K562 (cell line): ENCODE measurements around the gene LY6G6C. TPM values are rescaled to one million over a fixed set of nuclear protein-coding genes. Genes with fewer than 3 reads are reported as not detected.
A peak's percentile ranks its signal among the peaks of the same experiment; 100 is the strongest.

Experiments
- BHLHE40 ChIP-seq: IDR thresholded peaks from 2 replicates; pipeline ENCODE4 v1.6.1; 2011; ENCODE audit warnings: low read length, improper control_type of control experiment
- LEF1 ChIP-seq: fragments of 450-650 bp; IDR thresholded peaks from 2 replicates; pipeline ENCODE4 v1.6.1; 2016; ENCODE audit warnings: mild to moderate bottlenecking
- NRF1 ChIP-seq, 2 experiments: fragments of 450-650 bp; IDR thresholded peaks in 1 of 2; conservative IDR thresholded peaks in 1 of 2; 2 replicates each; pipeline ENCODE4 v1.6.1; 2014; ENCODE audit warnings: mild to moderate bottlenecking in 2 of 2
- PCBP1 ChIP-seq: fragments of 200-400 bp; formaldehyde crosslinking; IDR thresholded peaks from 2 replicates; pipeline ENCODE4 v1.6.1; 2018; ENCODE audit warnings: mild to moderate bottlenecking, low read depth, low read length; ENCODE audit not compliant: poor library complexity, severe bottlenecking
- PRPF4 ChIP-seq: fragments of 200-400 bp; formaldehyde crosslinking; IDR thresholded peaks from one replicate; pipeline ENCODE4 v1.6.1; 2017; ENCODE audit warnings: low read length, low read depth, mild to moderate bottlenecking; ENCODE audit not compliant: insufficient read depth, poor library complexity, severe bottlenecking
- SMARCA4 ChIP-seq: fragments of 450-650 bp; IDR thresholded peaks from 2 replicates; pipeline ENCODE4 v1.6.1; 2016
- U2AF1 ChIP-seq: fragments of 200-400 bp; formaldehyde crosslinking; optimal IDR thresholded peaks from 2 replicates; pipeline ENCODE3; 2017; ENCODE audit warnings: mild to moderate bottlenecking, low read depth, low read length, moderate library complexity
- ZFP30 ChIP-seq: fragments of 250-450 bp; sonication (Bioruptor Pico); IDR thresholded peaks from 2 replicates; pipeline ENCODE4 v1.8.0; 2022; ENCODE audit warnings: moderate library complexity, mild to moderate bottlenecking, inconsistent platforms, borderline replicate concordance
- polyA plus RNA-seq, 8 experiments: library from polyadenylated mRNA; depleted of rRNA in 4 of 8; stranded (reverse) in 5 of 8; unstranded in 3 of 8; fragments of >200 nt; fragmentation: Nextera tagmentation in 2 of 8; fragmentation: Illumina TruSeq in 1 of 8; extraction: Ambion mirVana in 2 of 8; extraction: Trizol in 1 of 8; gene quantifications; 2 replicates each; pipeline versions ENCODE4 v1.2.1 to v1.2.3, GENCODE V29; 2011 to 2014; ENCODE audit warnings: inconsistent platforms in 1 of 8, missing spikeins in 1 of 8
- total RNA-seq, 7 experiments: library from RNA; depleted of rRNA in 6 of 7; stranded (reverse); fragments of >200 nt in 6 of 7; fragmentation: Illumina TruSeq in 2 of 7; extraction: Trizol in 2 of 7; gene quantifications; 2 replicates each; pipeline versions ENCODE4 v1.2.1 to v1.2.3, GENCODE V29; 2011 to 2021; ENCODE audit warnings: low replicate concordance in 1 of 7
- TF ChIP-seq, protein P1 (sequence below): fragments of 250-450 bp; sonication (Bioruptor Pico); IDR thresholded peaks from 2 replicates; pipeline ENCODE4 v1.5.0; 2021
- TF ChIP-seq, protein P2 (sequence below), 3 experiments: fragments of 200-800 bp in 1 of 3; sonication (Bioruptor generic) in 1 of 3; sonication (generic) in 1 of 3; formaldehyde crosslinking in 1 of 3; IDR thresholded peaks; 2 replicates each; pipeline versions ENCODE4 v1.6.1 to v1.8.0; 2016 to 2022; ENCODE audit warnings: mild to moderate bottlenecking in 2 of 3, missing compliant biosample characterization in 2 of 3, missing genetic modification characterization in 2 of 3, missing genetic modification reagents in 1 of 3
- TF ChIP-seq, protein P3 (sequence below): fragments of 450-650 bp; IDR thresholded peaks from 2 replicates; pipeline ENCODE4 v1.6.1; 2016; ENCODE audit warnings: mild to moderate bottlenecking
- TF ChIP-seq, protein P4 (sequence below), 2 experiments: fragments of 450-650 bp; formaldehyde crosslinking in 1 of 2; IDR thresholded peaks; 2 replicates each; pipeline versions ENCODE4 v1.4.0 to v1.6.1; 2014 to 2020; ENCODE audit warnings: mild to moderate bottlenecking in 2 of 2, borderline replicate concordance in 1 of 2, low read depth in 1 of 2

The LY6G6C gene
- total and polyA plus RNA-seq, 9 of the 15 experiments (the other 6 are each of a cell fraction or from before 2014, with no cell fraction given): 0.06 to 0.20 TPM; not detected in 7

DNA sequence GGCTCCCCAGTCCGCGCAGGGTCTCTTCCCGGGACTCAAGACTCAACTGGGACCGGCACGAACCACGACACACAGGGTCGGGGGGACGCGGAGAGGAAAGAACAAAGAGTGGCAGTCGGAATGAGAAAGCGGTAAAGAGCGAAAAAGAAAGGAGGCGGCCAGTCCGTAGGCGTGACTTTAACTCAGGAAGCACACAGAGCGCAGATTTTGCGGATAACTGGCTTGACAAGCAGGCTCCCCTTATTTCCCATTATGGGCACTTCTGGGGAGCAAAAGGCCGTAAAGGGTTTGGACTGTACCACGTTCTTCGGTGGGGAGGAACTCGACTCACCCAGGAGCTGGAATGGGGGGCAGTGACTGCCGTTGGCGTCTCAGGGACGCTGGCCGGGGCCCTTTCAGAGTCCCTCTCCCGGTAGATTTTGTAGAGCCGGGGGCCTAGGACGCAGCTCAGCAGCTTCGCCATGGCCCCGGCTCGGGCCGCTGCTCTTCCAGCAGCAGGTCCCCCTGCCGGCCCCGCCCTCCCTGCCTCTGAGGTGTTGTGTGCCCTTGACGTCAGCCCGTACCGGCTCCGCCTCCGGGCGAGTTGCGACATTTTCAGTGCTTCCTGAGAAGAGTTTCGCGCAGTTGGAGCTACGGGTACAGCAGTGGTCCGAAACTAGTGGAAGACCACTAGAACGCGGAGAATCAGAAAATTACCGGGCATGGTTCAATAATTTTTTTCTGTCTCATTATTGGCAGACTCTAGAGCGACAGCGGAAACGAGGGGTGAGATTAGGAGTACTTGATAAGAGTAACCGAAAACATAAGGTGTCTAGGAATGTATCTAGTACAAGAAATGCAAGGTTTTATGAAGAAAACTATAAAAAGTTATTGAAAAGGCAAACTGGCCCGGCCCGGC lies 18.5 kb downstream of the LY6G6C start, which contains the start of gene ABHD16A (continued):
- TF ChIP-seq, protein P1, sequence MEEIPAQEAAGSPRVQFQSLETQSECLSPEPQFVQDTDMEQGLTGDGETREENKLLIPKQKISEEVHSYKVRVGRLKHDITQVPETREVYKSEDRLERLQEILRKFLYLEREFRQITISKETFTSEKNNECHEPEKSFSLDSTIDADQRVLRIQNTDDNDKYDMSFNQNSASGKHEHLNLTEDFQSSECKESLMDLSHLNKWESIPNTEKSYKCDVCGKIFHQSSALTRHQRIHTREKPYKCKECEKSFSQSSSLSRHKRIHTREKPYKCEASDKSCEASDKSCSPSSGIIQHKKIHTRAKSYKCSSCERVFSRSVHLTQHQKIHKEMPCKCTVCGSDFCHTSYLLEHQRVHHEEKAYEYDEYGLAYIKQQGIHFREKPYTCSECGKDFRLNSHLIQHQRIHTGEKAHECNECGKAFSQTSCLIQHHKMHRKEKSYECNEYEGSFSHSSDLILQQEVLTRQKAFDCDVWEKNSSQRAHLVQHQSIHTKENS: no peak
- TF ChIP-seq U2AF1 (no peak), NRF1 (conservative IDR thresholded peaks at IDR 0.05 in 1 of 2, IDR thresholded peaks at IDR 0.05 in 1 of 2) (peak; percentile 73 to 77), ZFP30 (CRISPR knock-in tag) (no peak), PRPF4 (no peak), SMARCA4 (peak; percentile 21; the same call in 1 of the 2 replicates), PCBP1 (peak; percentile 19), LEF1 (peak; percentile 51; the same call in 1 of the 2 replicates), BHLHE40 (peak; percentile 89)
- TF ChIP-seq, protein P2, sequence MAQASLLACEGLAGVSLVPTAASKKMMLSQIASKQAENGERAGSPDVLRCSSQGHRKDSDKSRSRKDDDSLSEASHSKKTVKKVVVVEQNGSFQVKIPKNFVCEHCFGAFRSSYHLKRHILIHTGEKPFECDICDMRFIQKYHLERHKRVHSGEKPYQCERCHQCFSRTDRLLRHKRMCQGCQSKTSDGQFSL (CRISPR knock-in tag; IDR thresholded peaks at IDR 0.05): peak; percentile 70
- TF ChIP-seq, protein P2 (tag; IDR thresholded peaks at IDR 0.05): no peak
- TF ChIP-seq, protein P3, sequence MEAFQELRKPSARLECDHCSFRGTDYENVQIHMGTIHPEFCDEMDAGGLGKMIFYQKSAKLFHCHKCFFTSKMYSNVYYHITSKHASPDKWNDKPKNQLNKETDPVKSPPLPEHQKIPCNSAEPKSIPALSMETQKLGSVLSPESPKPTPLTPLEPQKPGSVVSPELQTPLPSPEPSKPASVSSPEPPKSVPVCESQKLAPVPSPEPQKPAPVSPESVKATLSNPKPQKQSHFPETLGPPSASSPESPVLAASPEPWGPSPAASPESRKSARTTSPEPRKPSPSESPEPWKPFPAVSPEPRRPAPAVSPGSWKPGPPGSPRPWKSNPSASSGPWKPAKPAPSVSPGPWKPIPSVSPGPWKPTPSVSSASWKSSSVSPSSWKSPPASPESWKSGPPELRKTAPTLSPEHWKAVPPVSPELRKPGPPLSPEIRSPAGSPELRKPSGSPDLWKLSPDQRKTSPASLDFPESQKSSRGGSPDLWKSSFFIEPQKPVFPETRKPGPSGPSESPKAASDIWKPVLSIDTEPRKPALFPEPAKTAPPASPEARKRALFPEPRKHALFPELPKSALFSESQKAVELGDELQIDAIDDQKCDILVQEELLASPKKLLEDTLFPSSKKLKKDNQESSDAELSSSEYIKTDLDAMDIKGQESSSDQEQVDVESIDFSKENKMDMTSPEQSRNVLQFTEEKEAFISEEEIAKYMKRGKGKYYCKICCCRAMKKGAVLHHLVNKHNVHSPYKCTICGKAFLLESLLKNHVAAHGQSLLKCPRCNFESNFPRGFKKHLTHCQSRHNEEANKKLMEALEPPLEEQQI: no peak
- TF ChIP-seq, protein P4, sequence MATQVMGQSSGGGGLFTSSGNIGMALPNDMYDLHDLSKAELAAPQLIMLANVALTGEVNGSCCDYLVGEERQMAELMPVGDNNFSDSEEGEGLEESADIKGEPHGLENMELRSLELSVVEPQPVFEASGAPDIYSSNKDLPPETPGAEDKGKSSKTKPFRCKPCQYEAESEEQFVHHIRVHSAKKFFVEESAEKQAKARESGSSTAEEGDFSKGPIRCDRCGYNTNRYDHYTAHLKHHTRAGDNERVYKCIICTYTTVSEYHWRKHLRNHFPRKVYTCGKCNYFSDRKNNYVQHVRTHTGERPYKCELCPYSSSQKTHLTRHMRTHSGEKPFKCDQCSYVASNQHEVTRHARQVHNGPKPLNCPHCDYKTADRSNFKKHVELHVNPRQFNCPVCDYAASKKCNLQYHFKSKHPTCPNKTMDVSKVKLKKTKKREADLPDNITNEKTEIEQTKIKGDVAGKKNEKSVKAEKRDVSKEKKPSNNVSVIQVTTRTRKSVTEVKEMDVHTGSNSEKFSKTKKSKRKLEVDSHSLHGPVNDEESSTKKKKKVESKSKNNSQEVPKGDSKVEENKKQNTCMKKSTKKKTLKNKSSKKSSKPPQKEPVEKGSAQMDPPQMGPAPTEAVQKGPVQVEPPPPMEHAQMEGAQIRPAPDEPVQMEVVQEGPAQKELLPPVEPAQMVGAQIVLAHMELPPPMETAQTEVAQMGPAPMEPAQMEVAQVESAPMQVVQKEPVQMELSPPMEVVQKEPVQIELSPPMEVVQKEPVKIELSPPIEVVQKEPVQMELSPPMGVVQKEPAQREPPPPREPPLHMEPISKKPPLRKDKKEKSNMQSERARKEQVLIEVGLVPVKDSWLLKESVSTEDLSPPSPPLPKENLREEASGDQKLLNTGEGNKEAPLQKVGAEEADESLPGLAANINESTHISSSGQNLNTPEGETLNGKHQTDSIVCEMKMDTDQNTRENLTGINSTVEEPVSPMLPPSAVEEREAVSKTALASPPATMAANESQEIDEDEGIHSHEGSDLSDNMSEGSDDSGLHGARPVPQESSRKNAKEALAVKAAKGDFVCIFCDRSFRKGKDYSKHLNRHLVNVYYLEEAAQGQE (IDR thresholded peaks at IDR 0.05; ENCODE audit: borderline replicate concordance): 0 out of 2 replicates have a peak, but pooled peaks have one; percentile 26
- TF ChIP-seq, protein P4 (CRISPR knock-in tag; IDR thresholded peaks at IDR 0.05; ENCODE audit: low read depth): peak; percentile 77; the same call in 1 of the 2 replicates
